ENCODE measurements around the gene FTO.

Gene FTO

GRCh38 chr16:53711390-53711789, 7.4 kb downstream of the FTO start:
- DNase-seq (ENCODE audit: low read depth) = peak; percentile 53

- DNase-seq (ENCODE audit: low read depth) = no peak
Measured at GRCh38 chr16:53712065-53712464, 8.1 kb downstream of the FTO start.

- peak; percentile 75 for DNase-seq (ENCODE audit: low read depth)
Measured at GRCh38 chr16:53713403-53714204, 9.6 kb downstream of the FTO start.

- no peak for DNase-seq (ENCODE audit: low read depth)
Measured at GRCh38 chr16:53714205-53715022, 10.5 kb downstream of the FTO start.

DNA sequence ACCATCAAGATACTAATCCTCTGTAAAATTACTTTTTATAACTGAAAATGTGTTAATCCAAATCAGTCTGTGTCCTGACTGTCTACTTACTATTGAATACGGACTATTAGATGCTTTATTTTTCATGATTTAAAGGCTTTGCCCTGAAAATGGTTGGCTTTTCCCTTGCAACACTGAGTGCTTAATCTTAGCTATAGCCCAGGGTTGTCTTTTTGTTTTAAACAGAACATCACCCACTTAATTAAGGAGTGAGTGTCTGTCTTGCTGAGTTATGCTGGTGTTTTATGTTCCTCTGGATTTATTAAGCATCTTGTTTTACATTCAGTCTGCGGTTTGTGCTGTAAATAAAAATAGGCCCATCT, 11.0 kb downstream of the FTO start:
- no peak for DNase-seq (ENCODE audit: low read depth)

DNA sequence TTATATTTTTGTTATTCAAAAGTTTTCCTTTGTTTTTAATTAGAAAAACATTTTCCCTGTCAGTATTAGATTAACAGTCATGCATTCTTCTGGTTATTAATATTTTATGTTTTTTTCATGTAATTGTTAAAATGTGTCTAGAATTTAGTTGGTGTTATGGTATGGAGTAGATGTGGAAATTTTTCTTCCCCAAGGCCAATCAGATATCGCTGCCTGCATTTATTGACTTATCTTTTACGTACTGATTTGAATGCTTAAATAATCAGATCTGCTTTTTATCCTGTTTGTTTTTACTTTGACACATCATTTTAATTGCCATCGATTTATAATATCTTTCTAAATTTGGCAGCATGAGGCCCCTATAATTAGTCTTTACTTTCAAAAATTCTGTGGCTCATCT, 13.6 kb downstream of the FTO start:
- DNase-seq (ENCODE audit: low read depth) = no peak

DNA sequence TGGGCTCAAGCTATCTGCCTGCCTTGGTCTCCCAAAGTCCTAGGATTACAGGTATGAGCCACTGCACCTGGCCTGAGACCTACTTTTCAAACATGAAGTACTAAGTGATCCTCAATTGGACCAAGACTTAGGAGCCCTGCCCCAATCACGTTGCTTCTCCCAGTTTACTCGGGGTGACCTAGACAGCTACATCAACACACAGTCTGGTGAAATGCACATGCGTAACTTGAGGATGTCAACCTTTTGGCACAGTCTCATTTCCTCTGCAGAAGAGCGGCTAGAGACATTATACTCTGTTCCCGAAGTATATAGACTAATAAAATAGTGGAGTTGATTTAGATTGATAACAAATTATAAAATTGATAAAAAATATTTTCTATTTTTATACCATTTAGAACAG, 17.1 kb downstream of the FTO start:
- no peak for DNase-seq (ENCODE audit: low read depth)

DNA sequence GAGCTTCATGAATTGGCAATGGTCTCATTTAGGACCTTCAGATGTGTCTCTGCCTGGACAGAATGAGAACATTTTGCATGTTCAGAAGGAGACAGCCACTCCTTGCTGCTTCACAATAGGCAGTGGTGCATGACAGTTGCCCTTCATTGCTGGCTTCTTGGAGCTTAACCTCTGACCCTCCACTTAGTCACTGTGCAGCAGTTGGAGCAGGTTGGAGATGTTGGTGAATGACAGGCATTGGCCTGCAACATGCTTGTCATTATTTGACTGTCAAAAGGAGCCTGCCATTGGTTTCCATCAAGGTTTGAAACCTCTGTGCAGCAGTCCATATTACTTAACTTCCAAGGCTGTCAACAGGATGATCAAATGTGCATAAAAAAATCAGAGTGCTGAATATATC, 22.7 kb downstream of the FTO start:
- peak; percentile 40 for DNase-seq (ENCODE audit: low read depth)

- no peak for DNase-seq (ENCODE audit: low read depth)
Measured at GRCh38 chr16:53730693-53731092, 26.7 kb downstream of the FTO start.

- no peak for DNase-seq (ENCODE audit: low read depth)
Measured at GRCh38 chr16:53732296-53732929, 28.5 kb downstream of the FTO start.

DNA sequence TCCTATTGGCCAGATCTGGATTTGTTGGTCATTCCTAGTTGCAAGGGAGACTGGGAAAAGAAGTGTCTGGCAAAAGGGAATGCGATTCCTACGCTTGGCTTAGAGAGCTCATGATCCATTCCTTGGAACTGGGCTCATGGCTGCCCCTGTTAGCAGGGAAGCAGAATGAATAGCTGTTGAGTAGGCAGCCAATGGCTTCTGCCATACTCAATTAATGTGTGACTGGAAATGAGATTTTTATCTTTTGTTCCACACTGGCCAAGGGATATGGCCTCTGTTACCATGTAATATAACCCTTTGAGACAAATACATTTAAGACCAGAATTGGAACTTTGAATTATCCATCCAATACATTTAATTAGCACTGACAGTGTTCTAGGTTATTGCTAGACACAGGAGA, 31.0 kb downstream of the FTO start:
- no peak for DNase-seq (ENCODE audit: low read depth)

GRCh38 chr16:53736297-53736696, 32.3 kb downstream of the FTO start:
- DNase-seq (ENCODE audit: low read depth) = no peak

DNA sequence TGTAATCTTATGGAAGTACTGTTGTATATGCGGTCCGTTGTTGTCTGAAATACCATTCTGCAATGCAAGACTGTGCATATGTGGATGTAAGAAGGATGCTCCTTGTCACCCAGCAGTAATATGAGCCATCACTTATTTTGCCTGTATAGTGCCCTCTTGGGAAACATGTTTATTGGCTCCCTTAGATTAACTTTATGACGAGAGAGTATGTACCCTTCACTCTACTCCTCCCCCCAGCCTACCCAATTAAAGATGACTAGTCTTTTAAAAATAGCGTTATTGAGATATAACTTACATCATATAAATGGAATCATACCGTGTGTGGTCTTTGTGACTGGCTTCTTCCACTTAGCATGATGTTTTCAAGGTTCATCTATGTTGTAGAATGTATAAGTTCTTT, 33.6 kb downstream of the FTO start:
- DNase-seq (ENCODE audit: low read depth) = no peak

GRCh38 chr16:53740476-53740875, 36.5 kb downstream of the FTO start:
- DNase-seq (ENCODE audit: low read depth) = peak; percentile 56

- DNase-seq (ENCODE audit: low read depth) = no peak
Measured at GRCh38 chr16:53740933-53741531, 37.1 kb downstream of the FTO start.

DNA sequence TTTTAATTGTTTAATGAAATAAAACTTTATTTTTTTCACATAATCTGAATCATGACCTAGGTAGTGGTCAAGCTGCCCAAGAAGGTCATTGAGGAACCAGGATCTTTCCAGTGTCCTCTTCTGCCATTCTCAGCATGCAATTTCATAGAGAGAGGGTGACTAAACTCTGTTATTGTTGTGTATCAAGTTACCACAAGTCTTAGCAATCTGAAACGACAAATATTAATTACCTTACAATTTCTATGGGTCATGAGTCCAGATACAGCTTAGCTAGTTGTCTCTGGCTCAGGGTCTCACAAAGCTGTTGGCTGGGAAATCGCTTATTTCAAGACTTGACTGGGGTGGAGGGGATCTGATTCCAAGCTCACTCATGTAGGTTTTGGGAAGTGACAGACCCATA, 37.6 kb downstream of the FTO start:
- DNase-seq (ENCODE audit: low read depth) = no peak

DNA sequence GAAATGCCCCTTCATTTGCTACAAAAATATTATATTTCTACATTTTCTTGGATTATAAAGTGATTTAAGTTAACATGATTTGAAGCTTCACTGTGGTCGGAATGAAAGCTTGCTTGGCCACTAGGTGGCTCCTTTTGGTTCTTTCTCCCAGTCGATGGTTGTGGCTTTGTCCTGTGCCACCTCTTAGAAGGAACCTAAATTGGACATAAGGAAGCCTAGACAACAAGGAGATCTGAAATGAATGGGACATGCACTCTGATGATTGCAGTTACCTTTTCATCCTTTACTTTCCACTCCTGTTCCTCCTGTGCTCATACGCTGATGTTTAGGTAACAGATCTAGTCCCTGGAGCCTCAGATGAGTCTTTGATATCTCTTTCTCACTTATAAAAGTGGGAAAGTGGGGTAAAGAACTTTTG, 39.2 kb downstream of the FTO start:
- DNase-seq (ENCODE audit: low read depth) = no peak

GRCh38 chr16:53744449-53744848, 40.5 kb downstream of the FTO start:
- no peak for DNase-seq (ENCODE audit: low read depth)

- DNase-seq (ENCODE audit: low read depth) = peak; percentile 55
Measured at GRCh38 chr16:53745086-53745485, 41.1 kb downstream of the FTO start.

DNA sequence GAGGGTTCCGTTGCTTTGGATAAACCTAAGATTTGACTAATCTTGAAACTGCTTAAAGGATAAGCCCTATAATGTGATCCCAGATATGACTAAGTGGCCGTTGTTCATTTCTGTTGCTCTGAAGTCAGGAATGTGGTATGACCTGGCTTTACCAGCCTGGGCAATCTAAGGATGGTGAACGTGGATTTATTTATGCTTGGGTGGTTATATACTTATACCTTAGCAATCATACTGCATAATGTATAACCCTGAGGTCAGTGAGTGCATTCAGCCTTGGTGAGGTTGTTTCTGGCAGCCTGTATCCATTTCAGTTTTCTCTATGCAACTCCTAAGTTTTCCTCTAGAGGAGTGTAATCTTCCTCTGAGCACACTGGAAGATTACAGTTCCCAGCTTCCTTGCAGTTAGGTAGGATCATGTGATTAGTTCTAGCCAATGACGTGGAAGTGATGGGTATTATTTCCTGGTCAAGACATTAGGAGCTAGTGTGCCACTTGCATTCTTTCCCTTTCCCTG, 41.9 kb downstream of the FTO start:
- DNase-seq (ENCODE audit: low read depth) = peak; percentile 76

GRCh38 chr16:53752560-53752959, 48.6 kb downstream of the FTO start:
- DNase-seq (ENCODE audit: low read depth) = no peak

DNA sequence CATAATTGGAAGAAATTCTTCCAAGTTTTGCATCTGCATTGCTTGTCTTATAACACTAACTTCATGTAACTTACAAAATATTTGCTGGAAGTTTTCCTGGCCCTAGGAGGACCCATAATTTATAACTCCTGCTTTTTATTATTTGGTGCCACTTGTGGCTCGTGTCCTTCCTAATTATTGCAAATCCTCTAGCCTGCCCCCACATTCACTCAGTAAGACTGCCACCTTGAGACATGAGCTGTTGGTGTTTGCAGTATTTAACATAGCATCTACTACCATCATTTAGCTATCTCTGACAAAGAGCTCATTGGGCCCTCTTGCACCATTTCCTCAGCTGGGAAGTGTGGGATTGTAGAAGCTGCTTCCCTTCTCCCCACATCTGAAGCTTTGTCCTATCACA, 49.5 kb downstream of the FTO start:
- DNase-seq (ENCODE audit: low read depth) = no peak

All from amniotic epithelial cell (primary cell).